SK-N-SH (cell line): ENCODE results near the gene PFKFB2.

Experiments used
- CHD2 ChIP-seq: fragments of 150-350 bp; IDR thresholded peaks from 2 replicates; pipeline ENCODE4 v1.6.1; 2018; ENCODE audit warnings: low read length; ENCODE audit not compliant: partially characterized antibody
- CTCF ChIP-seq: fragments of 200-600 bp; sonication (generic); IDR thresholded peaks from 2 replicates; pipeline ENCODE4 v1.6.1; 2017; ENCODE audit warnings: antibody characterized with exemption, mild to moderate bottlenecking, moderate library complexity
- EP300 ChIP-seq, 2 experiments: IDR thresholded peaks; 2 replicates each; pipeline versions ENCODE4 v1.4.0 to v1.6.1; 2012; ENCODE audit warnings: borderline replicate concordance in 1 of 2, low read depth in 1 of 2, low read length in 1 of 2
- REST ChIP-seq: IDR thresholded peaks from 2 replicates; pipeline ENCODE4 v1.6.1; 2012; ENCODE audit warnings: mild to moderate bottlenecking, low read depth, low read length, moderate library complexity
- RFX5 ChIP-seq: IDR thresholded peaks from 2 replicates; pipeline ENCODE4 v1.6.1; 2012; ENCODE audit warnings: mild to moderate bottlenecking, improper control_type of control experiment, low read length
- SMC3 ChIP-seq: IDR thresholded peaks from 2 replicates; pipeline ENCODE4 v1.6.1; 2012; ENCODE audit warnings: low read depth, low read length, improper control_type of control experiment
- TCF12 ChIP-seq: IDR thresholded peaks from 2 replicates; pipeline ENCODE4 v1.4.0; 2012
- ZBTB33 ChIP-seq: IDR thresholded peaks from 2 replicates; pipeline ENCODE4 v1.4.0; 2012; ENCODE audit warnings: low read depth, borderline replicate concordance

- TF ChIP-seq ZBTB33 (no peak), RFX5 (no peak), CTCF (no peak), EP300 (IDR thresholded peaks at IDR 0.05; ENCODE audit: borderline replicate concordance in 1 of 2, low read depth in 1 of 2, low read length in 1 of 2) (no peak), TCF12 (no peak), REST (no peak), SMC3 (no peak), CHD2 (no peak)
These were observed 23.2 kb upstream of the PFKFB2 start for GRCh38 chr1:207029701-207030521.
